AG04449 (cell line): ENCODE results near the gene SLC43A1.

ENCODE experiments used
- CTCF ChIA-PET: fragments of 350-600 bp; formaldehyde crosslinking; extraction: SDS; loops from one replicate; lab custom pipeline; 2021; ENCODE audit warnings: antibody characterized with exemption; lab: Yijun Ruan, JAX
- POLR2A ChIA-PET: fragments of 400-600, 350-600 bp; formaldehyde crosslinking; extraction: SDS; loops from one replicate; lab custom pipeline; 2020; ENCODE audit warnings: antibody characterized with exemption, inconsistent platforms; lab: Yijun Ruan, JAX
- DNase-seq: peaks from one replicate; pipeline ENCODE4 v3.0.0-alpha.2; 2010; ENCODE audit warnings: low read depth, low spot score
- H3K4me3 ChIP-seq: 2 replicates; pipeline ENCODE4 v1.5.1; 2011; ENCODE audit warnings: low read depth, mild to moderate bottlenecking, control low read depth, low read length
- TF ChIP-seq, protein P1 (sequence below): IDR thresholded peaks from one replicate; pipeline ENCODE4 v1.5.1; 2011; ENCODE audit warnings: mild to moderate bottlenecking, moderate library complexity, low read length, control low read depth, inconsistent platforms; ENCODE audit not compliant: insufficient read depth; ENCODE audit errors: missing control alignments

Gene SLC43A1

GRCh38 chr11:57460022-57460757 is 55.3 kb downstream of the SLC43A1 start, which contains the start of gene RTN4RL2:
TSS of gene RTN4RL2 (plus strand) at chr11:57460528. CDS start at chr11:57460866, 338 bp downstream.
- ChIA-PET CTCF (interaction anchor here (0.6 to 11.8 kb wide), 23 partner anchors 10 to 1067 kb away, joined by 3 to 400 read pairs (median 5); partner anchors contain the start of genes SLC43A1, TIMM10 and UBE2L6), POLR2A (no interaction called here)
- H3K4me3 ChIP-seq, result peak within 1 kb of the TSS; percentile 50
- TF ChIP-seq, protein P1, sequence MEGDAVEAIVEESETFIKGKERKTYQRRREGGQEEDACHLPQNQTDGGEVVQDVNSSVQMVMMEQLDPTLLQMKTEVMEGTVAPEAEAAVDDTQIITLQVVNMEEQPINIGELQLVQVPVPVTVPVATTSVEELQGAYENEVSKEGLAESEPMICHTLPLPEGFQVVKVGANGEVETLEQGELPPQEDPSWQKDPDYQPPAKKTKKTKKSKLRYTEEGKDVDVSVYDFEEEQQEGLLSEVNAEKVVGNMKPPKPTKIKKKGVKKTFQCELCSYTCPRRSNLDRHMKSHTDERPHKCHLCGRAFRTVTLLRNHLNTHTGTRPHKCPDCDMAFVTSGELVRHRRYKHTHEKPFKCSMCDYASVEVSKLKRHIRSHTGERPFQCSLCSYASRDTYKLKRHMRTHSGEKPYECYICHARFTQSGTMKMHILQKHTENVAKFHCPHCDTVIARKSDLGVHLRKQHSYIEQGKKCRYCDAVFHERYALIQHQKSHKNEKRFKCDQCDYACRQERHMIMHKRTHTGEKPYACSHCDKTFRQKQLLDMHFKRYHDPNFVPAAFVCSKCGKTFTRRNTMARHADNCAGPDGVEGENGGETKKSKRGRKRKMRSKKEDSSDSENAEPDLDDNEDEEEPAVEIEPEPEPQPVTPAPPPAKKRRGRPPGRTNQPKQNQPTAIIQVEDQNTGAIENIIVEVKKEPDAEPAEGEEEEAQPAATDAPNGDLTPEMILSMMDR, result peak; percentile 20
- no peak for DNase-seq

DNA sequence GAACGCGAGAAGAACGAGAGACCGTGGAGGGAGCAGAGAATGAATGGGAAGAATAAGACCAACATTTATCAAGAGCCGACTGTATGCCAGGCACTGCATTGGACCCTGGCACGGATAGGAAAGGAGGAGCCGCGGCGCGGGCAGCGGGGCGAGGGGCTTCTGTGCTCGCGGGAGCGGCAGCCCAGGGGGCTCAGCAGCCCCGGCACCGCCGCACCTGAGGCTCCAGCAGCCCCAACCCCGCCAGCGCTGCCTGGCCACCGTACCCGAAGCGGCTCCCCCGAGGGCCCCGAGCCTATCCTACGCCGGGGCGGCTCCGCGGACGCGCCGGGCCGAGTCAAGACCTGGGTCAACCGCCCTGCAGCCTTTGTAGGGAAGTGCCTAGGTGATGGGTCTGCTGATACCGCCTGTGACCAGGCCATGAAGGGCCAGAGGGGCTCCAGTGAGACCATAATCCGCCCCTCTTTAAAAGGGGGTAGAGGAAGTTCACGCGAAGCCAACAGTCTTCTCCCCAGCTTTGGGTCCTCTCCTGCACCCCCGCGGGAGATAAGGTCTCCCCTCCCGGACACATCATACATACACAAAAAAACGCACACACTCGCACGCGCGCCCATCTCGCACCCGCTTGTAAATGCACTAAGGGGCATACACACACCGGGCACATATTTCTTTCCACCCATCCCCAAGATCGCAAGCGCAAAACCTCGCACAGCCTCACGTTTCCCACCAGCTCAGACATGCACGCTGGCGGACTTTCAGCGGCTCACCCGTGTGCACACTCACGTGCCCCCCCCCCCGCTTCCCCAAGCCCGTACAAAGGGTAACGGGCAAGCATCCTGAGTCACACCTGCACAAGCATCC is 56.1 kb downstream of the SLC43A1 start:
- DNase-seq, result no peak
- POLR2A ChIA-PET, result no interaction called here

GRCh38 chr11:57458410-57459163 is 56.9 kb downstream of the SLC43A1 start:
- TF ChIP-seq, protein P1, result peak; percentile 81
- ChIA-PET POLR2A (no interaction called here), CTCF (interaction anchor here (0.8 to 11.8 kb wide), 49 partner anchors 9 to 1061 kb away, joined by 3 to 400 read pairs (median 6); partner anchors contain the start of genes SERPING1, SLC43A1, SLC43A3 and SMTNL1)
- DNase-seq, result no peak
- H3K4me3 ChIP-seq, result peak overlapping the region; percentile 42

More for the DNA sequence above, 56.1 kb downstream of the SLC43A1 start:
- peak overlapping the region; percentile 50 for H3K4me3 ChIP-seq
- TF ChIP-seq, protein P1, result no peak
- CTCF ChIA-PET, result interaction anchor here (0.8 to 11.8 kb wide), 42 partner anchors 10 to 1060 kb away, joined by 3 to 400 read pairs (median 8); partner anchors contain the start of genes SLC43A1, SLC43A3, TIMM10 and TNKS1BP1

GRCh38 chr11:57458060-57458409 is 57.5 kb downstream of the SLC43A1 start:
- POLR2A ChIA-PET, result no interaction called here
- TF ChIP-seq, protein P1, result no peak
- CTCF ChIA-PET, result interaction anchor here (0.8 to 11.8 kb wide), 55 partner anchors 8 to 1061 kb away, joined by 3 to 400 read pairs (median 5); partner anchors contain the start of genes P2RX3, SERPING1, SLC43A1 and SLC43A3
- no peak for DNase-seq
- H3K4me3 ChIP-seq, result no peak overlapping the region

GRCh38 chr11:57457643-57458023 is 57.9 kb downstream of the SLC43A1 start:
- DNase-seq, result no peak
- ChIA-PET CTCF (interaction anchor here (0.8 to 11.8 kb wide), 56 partner anchors 8 to 1062 kb away, joined by 3 to 400 read pairs (median 5); partner anchors contain the start of genes P2RX3, SERPING1, SLC43A1 and SLC43A3), POLR2A (no interaction called here)
- TF ChIP-seq, protein P1, result no peak
- peak overlapping the region; percentile 25; the same call in 1 of the 2 replicates for H3K4me3 ChIP-seq
